CD4-positive, alpha-beta T cell treated with Interleukin-4 for 1 hour (primary cell): ENCODE results near the gene PRKCE.

Source experiments
- DNase-seq, 2 donors: peaks; one replicate each; pipeline ENCODE4 v3.0.0-alpha.2; 2020 to 2022

PRKCE gene

GRCh38 chr2:45946023-45946422 is 294.5 kb downstream of the PRKCE start:
- DNase-seq = no peak

- no peak for DNase-seq
Observed at GRCh38 chr2:45950606-45951005, 299.1 kb downstream of the PRKCE start.

GRCh38 chr2:45951025-45951727 is 299.7 kb downstream of the PRKCE start:
- DNase-seq = no peak

GRCh38 chr2:45952591-45952990 is 301.1 kb downstream of the PRKCE start:
- DNase-seq = no peak

GRCh38 chr2:45953376-45954027 is 302.0 kb downstream of the PRKCE start:
- DNase-seq = no peak

- no peak for DNase-seq
Observed at GRCh38 chr2:45954233-45954850, 302.9 kb downstream of the PRKCE start.

- no peak for DNase-seq
Observed at GRCh38 chr2:45957533-45958227, 306.2 kb downstream of the PRKCE start.

- no peak for DNase-seq
Observed at GRCh38 chr2:45960057-45960863, 308.8 kb downstream of the PRKCE start.

GRCh38 chr2:45962177-45962921 is 310.9 kb downstream of the PRKCE start:
- no peak for DNase-seq

GRCh38 chr2:45963816-45964215 is 312.3 kb downstream of the PRKCE start:
- DNase-seq = no peak

- DNase-seq = no peak
Observed at GRCh38 chr2:45964223-45964841, 312.9 kb downstream of the PRKCE start.

GRCh38 chr2:45964906-45965305 is 313.4 kb downstream of the PRKCE start:
- no peak for DNase-seq

- DNase-seq = no peak
Observed at GRCh38 chr2:45965871-45966498, 314.5 kb downstream of the PRKCE start.

- DNase-seq = no peak
Observed at GRCh38 chr2:45968946-45969584, 317.6 kb downstream of the PRKCE start.

GRCh38 chr2:45973426-45973825 is 322.0 kb downstream of the PRKCE start:
- no peak for DNase-seq

- DNase-seq = no peak
Observed at GRCh38 chr2:45974056-45974455, 322.6 kb downstream of the PRKCE start.

GRCh38 chr2:45974762-45975408 is 323.4 kb downstream of the PRKCE start:
- no peak for DNase-seq

- no peak for DNase-seq
Observed at GRCh38 chr2:45975752-45976517, 324.5 kb downstream of the PRKCE start.

- DNase-seq = no peak
Observed at GRCh38 chr2:45978302-45978859, 326.9 kb downstream of the PRKCE start.
